ENCODE measurements around the gene LRMDA. TPM values are rescaled to one million over a fixed set of nuclear protein-coding genes. Genes with fewer than 3 reads are reported as not detected.

Gene LRMDA
- total RNA-seq, 2 donors from 2014 or later: 12.2 to 25.4 TPM

- Histone ChIP-seq H3K36me3 (replicated peaks in 1 of 2; ENCODE audit: insufficient read depth in 1 of 2, low read depth in 2 of 2) (no peaks in the 10 kb centered on the region), H3K27me3 (no peaks in the 10 kb centered on the region), H3K27ac (no peak overlapping the region), H3K9me3 (no peaks in the 10 kb centered on the region), H3K4me1 (no peaks in the 10 kb centered on the region), H3K4me3 (no peak overlapping the region)
- no peak for ATAC-seq
- intact Hi-C loops (cut with DNase I): no loop called here
- TF ChIP-seq CTCF (IDR thresholded peaks at IDR 0.05) (no peak), POLR2A (IDR thresholded peaks at IDR 0.05) (no peak)
- DNase-seq: no peak
- 88 to 97% methylated on average over 3 of the region's 3 CpGs for WGBS, 2 donors
These were observed 101.0 kb downstream of the LRMDA start for GRCh38 chr10:75532253-75532924.

- no peaks in the 10 kb centered on the region for H3K36me3 ChIP-seq (replicated peaks in 1 of 2; ENCODE audit: insufficient read depth in 1 of 2, low read depth in 2 of 2)
- WGBS, 2 donors: 84 to 85% methylated on average over 7 to 8 of the region's 8 CpGs
- intact Hi-C loops (cut with DNase I): no loop called here
- TF ChIP-seq CTCF (IDR thresholded peaks at IDR 0.05) (no peak), POLR2A (IDR thresholded peaks at IDR 0.05) (no peak)
- H3K4me3 ChIP-seq: no peak overlapping the region
- DNase-seq (no peak), ATAC-seq (no peak)
- H3K4me1 ChIP-seq: no peaks in the 10 kb centered on the region
- no peak overlapping the region for H3K27ac ChIP-seq
- H3K27me3 ChIP-seq: no peaks in the 10 kb centered on the region
- H3K9me3 ChIP-seq: no peaks in the 10 kb centered on the region
These were observed 106.7 kb downstream of the LRMDA start for GRCh38 chr10:75538144-75538543.

GRCh38 chr10:75538765-75539164 is 107.3 kb downstream of the LRMDA start:
- intact Hi-C loops (cut with DNase I): no loop called here
- H3K4me1 ChIP-seq: no peaks in the 10 kb centered on the region
- no peak for TF ChIP-seq POLR2A (IDR thresholded peaks at IDR 0.05)
- TF ChIP-seq CTCF (IDR thresholded peaks at IDR 0.05): no peak
- H3K27me3 ChIP-seq: no peaks in the 10 kb centered on the region
- 87 to 91% methylated on average over 1 of the region's 1 CpG for WGBS, 2 donors
- DNase-seq (no peak), ATAC-seq (no peak)
- no peak overlapping the region for H3K27ac ChIP-seq
- no peaks in the 10 kb centered on the region for H3K36me3 ChIP-seq (replicated peaks in 1 of 2; ENCODE audit: insufficient read depth in 1 of 2, low read depth in 2 of 2)
- H3K4me3 ChIP-seq: no peak overlapping the region
- no peaks in the 10 kb centered on the region for H3K9me3 ChIP-seq

- TF ChIP-seq CTCF (IDR thresholded peaks at IDR 0.05) (no peak), POLR2A (IDR thresholded peaks at IDR 0.05) (no peak)
- no peaks in the 10 kb centered on the region for H3K27me3 ChIP-seq
- H3K9me3 ChIP-seq: no peaks in the 10 kb centered on the region
- DNase-seq (no peak), ATAC-seq (no peak)
- H3K4me1 ChIP-seq: no peaks in the 10 kb centered on the region
- no peaks in the 10 kb centered on the region for H3K36me3 ChIP-seq (replicated peaks in 1 of 2; ENCODE audit: insufficient read depth in 1 of 2, low read depth in 2 of 2)
- no peak overlapping the region for H3K4me3 ChIP-seq
- H3K27ac ChIP-seq: no peak overlapping the region
- 76 to 90% methylated on average over 1 of the region's 1 CpG for WGBS, 2 donors
- intact Hi-C loops (cut with DNase I): no loop called here
These were observed 109.0 kb downstream of the LRMDA start for GRCh38 chr10:75540357-75540966.

GRCh38 chr10:75540981-75541380 is 109.6 kb downstream of the LRMDA start:
- WGBS, 2 donors: 85 to 88% methylated on average over 4 of the region's 4 CpGs
- H3K27ac ChIP-seq: no peak overlapping the region
- no peak for DNase-seq

More at GRCh38 chr10:75540981-75541380, 109.6 kb downstream of the LRMDA start:
- H3K4me1 ChIP-seq: no peaks in the 10 kb centered on the region
- no peaks in the 10 kb centered on the region for H3K27me3 ChIP-seq
- no peaks in the 10 kb centered on the region for H3K36me3 ChIP-seq (replicated peaks in 1 of 2; ENCODE audit: insufficient read depth in 1 of 2, low read depth in 2 of 2)
- H3K4me3 ChIP-seq: no peak overlapping the region
- TF ChIP-seq CTCF (IDR thresholded peaks at IDR 0.05): no peak
- no peak for TF ChIP-seq POLR2A (IDR thresholded peaks at IDR 0.05)
- intact Hi-C loops (cut with DNase I): no loop called here
- ATAC-seq: no peak
- no peaks in the 10 kb centered on the region for H3K9me3 ChIP-seq

Measured in body of pancreas (tissue), 4 donors.